Measurements from ENCODE around the gene TBX5. TPM values are rescaled to one million over a fixed set of nuclear protein-coding genes. Genes with fewer than 3 reads are reported as not detected.

TBX5 gene
- total RNA-seq, 1 donor from 2014 or later: not detected

GRCh38 chr12:114340231-114340630 is 65.7 kb downstream of the TBX5 start:
- Mint-ChIP-seq H3K9me3 (ENCODE audit: unreplicated experiment) (peaks cover 15% of the 10 kb centered on the region), H3K27ac (ENCODE audit: unreplicated experiment) (no peak overlapping the region), H3K4me3 (ENCODE audit: unreplicated experiment) (no peak overlapping the region), H3K27me3 (ENCODE audit: unreplicated experiment) (no peaks in the 10 kb centered on the region), H3K4me1 (ENCODE audit: unreplicated experiment) (no peaks in the 10 kb centered on the region), H3K36me3 (ENCODE audit: unreplicated experiment) (no peaks in the 10 kb centered on the region)
- DNase-seq (ENCODE audit: extremely low spot score, unreplicated experiment): no peak
- TF ChIP-seq CTCF (IDR thresholded peaks at IDR 0.05): no peak

DNA sequence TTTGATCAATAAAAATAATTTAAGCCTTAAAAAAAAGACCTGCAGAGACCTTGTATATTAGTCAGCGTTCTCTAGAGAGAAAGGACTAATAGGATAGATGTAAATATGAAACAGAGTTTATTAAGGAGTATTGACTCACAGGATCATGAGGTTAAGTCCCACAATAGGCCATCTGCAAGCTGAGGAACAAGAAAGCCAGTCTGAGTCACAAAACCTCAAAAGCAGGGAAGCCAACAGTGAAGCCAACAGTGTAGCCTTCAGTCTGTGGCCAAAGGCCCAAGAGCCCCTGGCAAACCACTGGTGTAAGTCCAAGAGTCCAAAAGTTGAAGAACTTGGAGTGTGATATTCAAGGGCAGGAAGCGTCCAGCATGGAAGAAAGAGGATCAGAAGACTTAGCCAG is 66.3 kb downstream of the TBX5 start:
- H3K36me3 Mint-ChIP-seq (ENCODE audit: unreplicated experiment): no peaks in the 10 kb centered on the region
- H3K27ac Mint-ChIP-seq (ENCODE audit: unreplicated experiment): no peak overlapping the region
- peaks cover 19% of the 10 kb centered on the region for H3K9me3 Mint-ChIP-seq (ENCODE audit: unreplicated experiment)
- H3K4me3 Mint-ChIP-seq (ENCODE audit: unreplicated experiment): no peak overlapping the region
- DNase-seq (ENCODE audit: extremely low spot score, unreplicated experiment): no peak
- TF ChIP-seq CTCF (IDR thresholded peaks at IDR 0.05): no peak
- no peaks in the 10 kb centered on the region for H3K4me1 Mint-ChIP-seq (ENCODE audit: unreplicated experiment)
- H3K27me3 Mint-ChIP-seq (ENCODE audit: unreplicated experiment): no peaks in the 10 kb centered on the region

DNA sequence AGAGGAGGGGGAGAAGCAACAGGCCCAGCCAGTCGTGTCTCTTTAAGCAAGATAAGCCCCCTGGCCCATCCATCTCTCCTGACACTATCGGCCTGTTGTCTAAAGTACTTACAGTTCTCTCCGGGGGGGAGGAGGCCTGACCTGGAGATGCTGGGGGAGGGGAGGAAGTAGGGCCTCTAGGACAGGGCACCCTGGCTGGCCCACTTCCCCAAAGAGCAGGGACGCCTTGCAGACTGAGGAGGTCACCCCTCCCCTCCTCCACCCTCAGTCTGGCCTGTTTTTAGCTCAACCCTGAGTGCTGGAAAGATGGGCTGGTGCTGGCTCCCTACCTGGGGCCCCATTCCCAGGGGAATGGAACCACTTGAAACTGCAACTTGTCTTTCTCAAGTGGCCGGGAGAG is 70.3 kb downstream of the TBX5 start:
- H3K4me1 Mint-ChIP-seq (ENCODE audit: unreplicated experiment): no peaks in the 10 kb centered on the region
- H3K36me3 Mint-ChIP-seq (ENCODE audit: unreplicated experiment): no peaks in the 10 kb centered on the region
- TF ChIP-seq CTCF (IDR thresholded peaks at IDR 0.05): no peak
- DNase-seq (ENCODE audit: extremely low spot score, unreplicated experiment): no peak
- H3K27me3 Mint-ChIP-seq (ENCODE audit: unreplicated experiment): no peaks in the 10 kb centered on the region
- H3K4me3 Mint-ChIP-seq (ENCODE audit: unreplicated experiment): no peak overlapping the region
- peaks cover 29% of the 10 kb centered on the region for H3K9me3 Mint-ChIP-seq (ENCODE audit: unreplicated experiment)
- H3K27ac Mint-ChIP-seq (ENCODE audit: unreplicated experiment): no peak overlapping the region

DNA sequence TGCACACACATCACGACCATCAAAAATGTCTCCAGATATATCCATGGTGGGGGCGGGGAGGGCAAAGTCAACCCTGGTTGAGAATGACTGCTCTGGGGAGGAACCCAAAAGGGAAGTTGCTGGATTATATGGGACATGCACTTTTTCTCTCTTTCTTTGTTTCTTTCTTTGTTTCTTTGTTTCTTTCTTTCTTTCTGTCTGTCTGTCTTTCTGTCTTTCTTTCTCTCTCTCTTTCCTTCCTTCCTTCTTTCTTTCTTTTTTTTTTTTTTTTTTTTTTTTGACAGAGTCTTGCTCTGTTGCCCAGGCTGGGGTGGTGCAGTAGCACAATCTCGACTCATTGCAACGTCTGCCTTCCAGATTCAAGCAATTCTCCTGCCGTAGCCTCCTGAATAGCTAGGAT is 71.5 kb downstream of the TBX5 start:
- no peak for DNase-seq (ENCODE audit: extremely low spot score, unreplicated experiment)
- no peak for TF ChIP-seq CTCF (IDR thresholded peaks at IDR 0.05)
- H3K36me3 Mint-ChIP-seq (ENCODE audit: unreplicated experiment): no peaks in the 10 kb centered on the region
- H3K27ac Mint-ChIP-seq (ENCODE audit: unreplicated experiment): no peak overlapping the region
- no peak overlapping the region for H3K4me3 Mint-ChIP-seq (ENCODE audit: unreplicated experiment)
- no peaks in the 10 kb centered on the region for H3K4me1 Mint-ChIP-seq (ENCODE audit: unreplicated experiment)
- no peaks in the 10 kb centered on the region for H3K27me3 Mint-ChIP-seq (ENCODE audit: unreplicated experiment)
- H3K9me3 Mint-ChIP-seq (ENCODE audit: unreplicated experiment): peaks cover 29% of the 10 kb centered on the region

GRCh38 chr12:114328292-114328691 is 77.7 kb downstream of the TBX5 start:
- Mint-ChIP-seq H3K4me3 (ENCODE audit: unreplicated experiment) (no peak overlapping the region), H3K9me3 (ENCODE audit: unreplicated experiment) (peaks cover 49% of the 10 kb centered on the region), H3K4me1 (ENCODE audit: unreplicated experiment) (no peaks in the 10 kb centered on the region), H3K36me3 (ENCODE audit: unreplicated experiment) (no peaks in the 10 kb centered on the region), H3K27ac (ENCODE audit: unreplicated experiment) (no peak overlapping the region), H3K27me3 (ENCODE audit: unreplicated experiment) (no peaks in the 10 kb centered on the region)
- no peak for DNase-seq (ENCODE audit: extremely low spot score, unreplicated experiment)
- TF ChIP-seq CTCF (IDR thresholded peaks at IDR 0.05): no peak

All from osteocyte (in vitro differentiated cells).